Endothelial cell of umbilical vein (primary cell): ENCODE measurements around the gene CNKSR2. TPM values are rescaled to one million over a fixed set of nuclear protein-coding genes. Genes with fewer than 3 reads are reported as not detected.

Source experiments
- BruUV-seq: library from RNA; stranded (reverse); fragments of 400-500 nt; replicated peaks from 2 replicates; lab custom pipeline; 2021; lab: Mats Ljungman, UMichigan
- CTCF ChIA-PET: fragments of 300-600, 350-600 bp; sonication (Branson Sonifier 250); formaldehyde crosslinking; loops from one replicate; lab custom pipeline; 2021; ENCODE audit warnings: antibody characterized with exemption, inconsistent platforms; lab: Charles Lee
- POLR2A ChIA-PET: fragments of 300-600, 350-600 bp; sonication (Branson Sonifier 250); formaldehyde crosslinking; loops from one replicate; lab custom pipeline; 2021; ENCODE audit warnings: antibody characterized with exemption, inconsistent platforms; lab: Charles Lee
- DNase-seq: peaks from one replicate; pipeline ENCODE4 v3.0.0-alpha.2; 2011; ENCODE audit warnings: low read depth, low spot score
- FAIRE-seq: peaks from 2 replicates; lab custom pipeline; 2011; peaks lifted over from hg19 to GRCh38; lab: Jason Lieb, UNC
- H2AFZ ChIP-seq: 2 replicates; pipeline ENCODE4 v1.6.0; 2012; ENCODE audit warnings: low read depth, low read length, control low read depth, inconsistent platforms
- H3K27ac ChIP-seq: 2 replicates; pipeline ENCODE4 v1.5.1; 2011; ENCODE audit warnings: low read depth, mild to moderate bottlenecking, control low read depth, low read length, moderate library complexity; ENCODE audit not compliant: insufficient read depth
- H3K27me3 ChIP-seq, 2 experiments: 2 replicates each; pipeline versions ENCODE4 v1.6.0 to v1.6.1; 2011; ENCODE audit warnings: low read length in 2 of 2, mixed read lengths in 1 of 2; ENCODE audit not compliant: control insufficient read depth in 2 of 2, insufficient read depth in 2 of 2
- H3K36me3 ChIP-seq, 2 experiments: 2 replicates in 1 of 2; 3 replicates in 1 of 2; pipeline ENCODE4 v1.5.1; 2011; ENCODE audit warnings: low read length in 2 of 2, mild to moderate bottlenecking in 1 of 2, moderate library complexity in 1 of 2; ENCODE audit not compliant: control insufficient read depth in 2 of 2, insufficient read depth in 2 of 2; ENCODE audit errors: extremely low read depth in 1 of 2
- H3K4me1 ChIP-seq: 3 replicates; pipeline ENCODE4 v1.5.1; 2011; ENCODE audit warnings: mild to moderate bottlenecking, low read length; ENCODE audit not compliant: control insufficient read depth, insufficient read depth; ENCODE audit errors: extremely low read depth
- H3K4me2 ChIP-seq: 2 replicates; pipeline ENCODE4 v1.6.1; 2011; ENCODE audit warnings: low read length, control low read depth, mixed read lengths; ENCODE audit not compliant: insufficient read depth
- H3K4me3 ChIP-seq, 3 experiments: fragments of 200-600 bp in 1 of 3; sonication (generic), shearing (Covaris generic) in 1 of 3; replicated peaks in 1 of 3; 2 replicates each; pipeline ENCODE4 v1.5.1; 2011 to 2016; ENCODE audit warnings: control low read depth in 3 of 3, low read length in 3 of 3, mild to moderate bottlenecking in 2 of 3, inconsistent platforms in 1 of 3, low read depth in 1 of 3, moderate library complexity in 1 of 3; ENCODE audit not compliant: insufficient read depth in 1 of 3
- H3K79me2 ChIP-seq: 2 replicates; pipeline ENCODE4 v1.6.0; 2012; ENCODE audit warnings: low read length, inconsistent platforms; ENCODE audit not compliant: control insufficient read depth, insufficient read depth
- H3K9ac ChIP-seq: replicated peaks from 2 replicates; pipeline ENCODE3; 2011; ENCODE audit warnings: low read length, control low read depth; ENCODE audit not compliant: insufficient read depth; ENCODE audit errors: extremely low read depth
- H3K9me1 ChIP-seq: replicated peaks from 3 replicates; pipeline ENCODE4 v1.6.0; 2011; ENCODE audit warnings: mild to moderate bottlenecking, low read length; ENCODE audit not compliant: control insufficient read depth, insufficient read depth; ENCODE audit errors: extremely low read depth
- H3K9me3 ChIP-seq: replicated peaks from 2 replicates; pipeline ENCODE4 v1.5.1; 2012; ENCODE audit warnings: low read length, inconsistent platforms; ENCODE audit not compliant: control insufficient read depth, insufficient read depth
- H4K20me1 ChIP-seq: replicated peaks from 2 replicates; pipeline ENCODE3; 2011; ENCODE audit warnings: mild to moderate bottlenecking, low read length; ENCODE audit not compliant: control insufficient read depth, insufficient read depth; ENCODE audit errors: extremely low read depth
- FOS ChIP-seq: IDR thresholded peaks from 2 replicates; pipeline ENCODE4 v1.6.1; 2011; ENCODE audit warnings: mild to moderate bottlenecking, low read length, moderate library complexity, borderline replicate concordance; ENCODE audit not compliant: insufficient read depth
- GATA2 ChIP-seq: IDR thresholded peaks from 2 replicates; pipeline ENCODE4 v1.7.0; 2011; ENCODE audit warnings: low read depth, mild to moderate bottlenecking, moderate library complexity, mixed read lengths, low read length; ENCODE audit not compliant: insufficient read length, insufficient read depth
- JUN ChIP-seq: IDR thresholded peaks from 2 replicates; pipeline ENCODE4 v1.6.1; 2011; ENCODE audit warnings: borderline replicate concordance, low read depth; ENCODE audit not compliant: insufficient read length, insufficient read depth
- MYC ChIP-seq: IDR thresholded peaks from one replicate; pipeline ENCODE4 v1.6.1; 2011; ENCODE audit warnings: mild to moderate bottlenecking, low read depth, low read length
- POLR2AphosphoS5 ChIP-seq: IDR thresholded peaks from 2 replicates; pipeline ENCODE4 v1.6.1; 2012; ENCODE audit warnings: low read depth, mild to moderate bottlenecking, control low read depth, low read length, moderate library complexity; ENCODE audit not compliant: insufficient read depth
- dilution Hi-C: fragments of 300-500 bp; cut with MboI; formaldehyde crosslinking; loops from one replicate; pipeline ENCODE4 v1.15.0; 2019; ENCODE audit warnings: low sequenced_read_pairs; ENCODE audit not compliant: extremely low pct_ligation_motif_present
- intact Hi-C: fragments of 100-400 bp; cut with micrococcal nuclease; formaldehyde crosslinking; loops from one replicate; pipeline ENCODE4 v1.10.0; 2022
- polyA plus RNA-seq, 4 experiments: library from polyadenylated mRNA; depleted of rRNA in 3 of 4; stranded (reverse) in 3 of 4; unstranded in 1 of 4; fragments of >200 nt; gene quantifications; 2 replicates each; pipeline versions ENCODE4 v1.2.1 to v1.2.3, GENCODE V29; 2011 to 2012; ENCODE audit warnings: missing spikeins in 1 of 4
- total RNA-seq: library from RNA; stranded (reverse); gene quantifications from 2 replicates; pipeline ENCODE4 v1.2.3, GENCODE V29; 2021

CNKSR2 gene
- total and polyA plus RNA-seq, 2 donors (not counting 3 experiments of a cell fraction or from before 2014, with no cell fraction given) = 0.13 TPM; not detected in 1

DNA sequence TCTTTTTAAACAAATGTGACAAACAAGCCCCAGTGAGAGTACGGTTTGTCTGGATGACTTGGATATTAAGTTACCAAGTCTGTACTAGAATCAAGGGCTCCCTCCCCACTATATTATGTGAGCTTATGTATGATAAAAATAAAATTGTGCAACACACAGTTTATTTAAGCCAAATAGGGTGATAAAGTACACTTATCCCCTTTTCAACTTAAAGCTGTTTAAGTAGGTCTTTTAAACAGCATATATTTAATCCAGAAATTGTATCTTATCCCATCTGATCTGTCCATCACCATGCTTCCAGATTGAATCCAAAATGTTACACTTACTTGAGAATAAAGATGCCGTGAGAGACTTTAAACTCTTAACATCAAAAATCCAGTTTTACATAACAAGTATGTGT is 285.9 kb downstream of the CNKSR2 start:
- FAIRE-seq = no peak
- no peak for DNase-seq
- no peak overlapping the region for H3K27ac ChIP-seq
- no peak overlapping the region for H3K4me2 ChIP-seq
- H3K36me3 ChIP-seq = no peaks in the 10 kb centered on the region
- peaks cover 12 to 18% of the 10 kb centered on the region in 2 experiments for H3K27me3 ChIP-seq
- H2AFZ ChIP-seq = no peak overlapping the region
- dilution Hi-C loops = no loop called here
- POLR2A ChIA-PET = no interaction called here
- H3K4me1 ChIP-seq = no peaks in the 10 kb centered on the region
- CTCF ChIA-PET = no interaction called here
- intact Hi-C loops = no loop called here
- TF ChIP-seq POLR2AphosphoS5 (no peak), FOS (no peak), JUN (no peak)
- H3K9me1 ChIP-seq = no peaks in the 10 kb centered on the region
- H3K9me3 ChIP-seq = no peaks in the 10 kb centered on the region
- H4K20me1 ChIP-seq = no peaks in the 10 kb centered on the region
- BruUV-seq = no TSS peak
- no peak overlapping the region for H3K4me3 ChIP-seq
- no peak overlapping the region for H3K9ac ChIP-seq
- H3K79me2 ChIP-seq = no peaks in the 10 kb centered on the region

DNA sequence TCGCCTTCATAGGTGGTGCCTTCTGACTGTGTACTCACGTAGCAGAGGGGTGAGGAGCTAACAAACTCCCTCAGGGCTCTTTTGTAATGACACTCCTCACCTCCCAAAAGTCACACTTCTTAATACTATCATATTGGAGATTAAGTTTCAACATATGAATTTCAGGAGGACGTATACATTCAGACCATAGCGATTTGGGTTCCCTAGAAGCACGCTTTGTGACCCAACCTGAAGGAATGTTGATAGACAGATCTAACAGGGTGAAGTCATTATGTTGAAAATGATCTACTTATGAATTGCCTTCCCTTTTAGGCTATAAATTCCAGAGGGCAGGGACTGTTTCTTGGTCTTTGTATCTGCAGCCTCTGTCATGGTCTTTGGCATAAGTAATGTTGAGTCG is 287.1 kb downstream of the CNKSR2 start:
- dilution Hi-C loops = no loop called here
- TF ChIP-seq MYC (no peak), FOS (no peak), GATA2 (no peak), POLR2AphosphoS5 (no peak)
- Histone ChIP-seq H4K20me1 (no peaks in the 10 kb centered on the region), H3K4me2 (no peak overlapping the region), H3K27me3 (peaks cover 12 to 18% of the 10 kb centered on the region in 2 experiments), H2AFZ (no peak overlapping the region), H3K9me3 (no peaks in the 10 kb centered on the region), H3K79me2 (no peaks in the 10 kb centered on the region), H3K4me1 (no peaks in the 10 kb centered on the region), H3K9ac (no peak overlapping the region), H3K36me3 (no peaks in the 10 kb centered on the region), H3K4me3 (no peak overlapping the region), H3K9me1 (no peaks in the 10 kb centered on the region), H3K27ac (no peak overlapping the region)
- CTCF ChIA-PET = no interaction called here
- FAIRE-seq = no peak
- DNase-seq = no peak
- POLR2A ChIA-PET = no interaction called here
- intact Hi-C loops = no loop called here
- BruUV-seq = no TSS peak
